Smooth muscle cell (in vitro differentiated cells): Measurements from ENCODE around the gene GAA. TPM values are rescaled to one million over a fixed set of nuclear protein-coding genes. Genes with fewer than 3 reads are reported as not detected.

Experiments used
- DNase-seq: peaks from one replicate; lab custom pipeline; 2025; ENCODE audit not compliant: unreplicated experiment; lab: John Stamatoyannopoulos, UW
- H2AFZ ChIP-seq: fragments of 200-600 bp; sonication (generic); 2 replicates; pipeline ENCODE4 v1.6.0; 2016; ENCODE audit warnings: antibody characterized with exemption, low read depth, mild to moderate bottlenecking
- H3F3A ChIP-seq: fragments of 200-600 bp; sonication (generic); 2 replicates; pipeline ENCODE4 v1.6.0; 2017; ENCODE audit warnings: antibody characterized with exemption, low read depth
- H3K27ac ChIP-seq: fragments of 200-600 bp; sonication (generic); 2 replicates; pipeline ENCODE4 v1.5.1; 2016; ENCODE audit warnings: low read depth, mild to moderate bottlenecking
- H3K27me3 ChIP-seq: fragments of 200-600 bp; sonication (generic); 2 replicates; pipeline ENCODE4 v1.6.1; 2016; ENCODE audit warnings: low read depth, mild to moderate bottlenecking
- H3K36me3 ChIP-seq: fragments of 200-600 bp; sonication (generic); 2 replicates; pipeline ENCODE4 v1.5.1; 2016; ENCODE audit warnings: low read depth
- H3K4me1 ChIP-seq: fragments of 200-600 bp; sonication (generic); 2 replicates; pipeline ENCODE4 v1.5.1; 2016; ENCODE audit warnings: low read depth
- H3K4me2 ChIP-seq: fragments of 200-600 bp; sonication (generic); 2 replicates; pipeline ENCODE4 v1.6.0; 2016; ENCODE audit warnings: mild to moderate bottlenecking
- H3K4me3 ChIP-seq: fragments of 200-600 bp; sonication (generic); 2 replicates; pipeline ENCODE4 v1.5.1; 2016; ENCODE audit warnings: mild to moderate bottlenecking
- H3K79me2 ChIP-seq: fragments of 200-600 bp; sonication (generic); 2 replicates; pipeline ENCODE4 v1.6.0; 2016; ENCODE audit warnings: low read depth, mild to moderate bottlenecking
- H3K9ac ChIP-seq: fragments of 200-600 bp; sonication (generic); 2 replicates; pipeline ENCODE4 v1.6.0; 2016; ENCODE audit warnings: low read depth
- H3K9me3 ChIP-seq: fragments of 200-600 bp; sonication (generic); replicated peaks from 2 replicates; pipeline ENCODE4 v1.5.1; 2016; ENCODE audit warnings: low read depth
- H4K20me1 ChIP-seq: fragments of 200-600 bp; sonication (generic); 2 replicates; pipeline ENCODE4 v1.6.0; 2016; ENCODE audit warnings: low read depth
- WGBS: methylation state at CpG from one replicate; pipeline ENCODE4 v1.1.7; 2016; ENCODE audit warnings: low lambda C conversion rate; 5-methylcytosine and 5-hydroxymethylcytosine counted together
- microRNA counts: library from miRNA; unstranded; fragments of <30 nt; microRNA quantifications from one replicate; lab custom pipeline; 2016
- microRNA-seq: library from miRNA; unstranded; fragments of <30 nt; microRNA quantifications from one replicate; pipeline ENCODE4, GENCODE V29; 2016; ENCODE audit warnings: borderline number of aligned reads
- polyA plus RNA-seq: library from polyadenylated mRNA; unstranded; fragments of >200 nt; fragmentation: Nextera tagmentation; extraction: Ambion mirVana; gene quantifications from 2 replicates; pipeline ENCODE4 v1.2.1, GENCODE V29; 2016
- small RNA-seq: library from RNA; depleted of rRNA; stranded (forward); fragments of <200 nt; gene quantifications from one replicate; pipeline ENCODE3, GENCODE V24; 2014
- total RNA-seq: library from RNA; depleted of rRNA; stranded (reverse); fragments of >200 nt; gene quantifications from 2 replicates; pipeline ENCODE4 v1.2.3, GENCODE V29; 2014
- TF ChIP-seq, protein P1 (sequence below): fragments of 200-600 bp; sonication (generic); IDR thresholded peaks from 2 replicates; pipeline ENCODE4 v1.5.1; 2017; ENCODE audit warnings: borderline replicate concordance, mild to moderate bottlenecking, antibody characterized with exemption; ENCODE audit not compliant: insufficient read depth, poor library complexity, severe bottlenecking

GAA gene
- total and polyA plus RNA-seq, 2 experiments from 2014 or later: 36.6 to 53.6 TPM

DNA sequence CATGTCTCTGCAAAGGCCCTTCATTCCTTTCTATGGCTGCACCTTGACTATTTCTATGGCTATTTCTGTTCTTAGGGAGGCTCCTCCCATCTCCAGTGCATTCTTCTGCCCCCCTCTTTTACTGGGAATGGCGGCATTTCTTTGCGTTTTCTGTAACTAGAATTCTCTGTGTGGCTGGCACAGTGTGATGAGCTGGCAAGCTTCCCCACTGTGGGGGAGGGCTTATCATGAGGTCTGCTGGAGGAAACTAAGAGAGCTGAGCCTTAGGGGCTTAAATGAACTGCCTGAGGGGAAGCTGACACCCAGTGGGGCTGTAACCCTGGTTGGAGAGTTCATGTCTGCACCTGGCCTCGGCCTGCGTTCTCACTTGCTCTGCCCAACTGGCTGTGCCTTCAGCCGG lies 67.0 kb downstream of the GAA start:
- Histone ChIP-seq H3K9me3 (no peaks in the 10 kb centered on the region), H4K20me1 (no peaks in the 10 kb centered on the region), H3K27ac (no peak overlapping the region), H3K4me3 (no peak overlapping the region), H3F3A (no peaks in the 10 kb centered on the region), H3K9ac (no peak overlapping the region), H2AFZ (peak overlapping the region; percentile 71), H3K36me3 (no peaks in the 10 kb centered on the region), H3K4me2 (no peak overlapping the region), H3K79me2 (no peaks in the 10 kb centered on the region), H3K27me3 (no peaks in the 10 kb centered on the region), H3K4me1 (no peaks in the 10 kb centered on the region)
- WGBS: 44% methylated on average over 5 of the region's 5 CpGs
- TF ChIP-seq, protein P1, sequence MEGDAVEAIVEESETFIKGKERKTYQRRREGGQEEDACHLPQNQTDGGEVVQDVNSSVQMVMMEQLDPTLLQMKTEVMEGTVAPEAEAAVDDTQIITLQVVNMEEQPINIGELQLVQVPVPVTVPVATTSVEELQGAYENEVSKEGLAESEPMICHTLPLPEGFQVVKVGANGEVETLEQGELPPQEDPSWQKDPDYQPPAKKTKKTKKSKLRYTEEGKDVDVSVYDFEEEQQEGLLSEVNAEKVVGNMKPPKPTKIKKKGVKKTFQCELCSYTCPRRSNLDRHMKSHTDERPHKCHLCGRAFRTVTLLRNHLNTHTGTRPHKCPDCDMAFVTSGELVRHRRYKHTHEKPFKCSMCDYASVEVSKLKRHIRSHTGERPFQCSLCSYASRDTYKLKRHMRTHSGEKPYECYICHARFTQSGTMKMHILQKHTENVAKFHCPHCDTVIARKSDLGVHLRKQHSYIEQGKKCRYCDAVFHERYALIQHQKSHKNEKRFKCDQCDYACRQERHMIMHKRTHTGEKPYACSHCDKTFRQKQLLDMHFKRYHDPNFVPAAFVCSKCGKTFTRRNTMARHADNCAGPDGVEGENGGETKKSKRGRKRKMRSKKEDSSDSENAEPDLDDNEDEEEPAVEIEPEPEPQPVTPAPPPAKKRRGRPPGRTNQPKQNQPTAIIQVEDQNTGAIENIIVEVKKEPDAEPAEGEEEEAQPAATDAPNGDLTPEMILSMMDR: no peak
- DNase-seq: no peak

DNA sequence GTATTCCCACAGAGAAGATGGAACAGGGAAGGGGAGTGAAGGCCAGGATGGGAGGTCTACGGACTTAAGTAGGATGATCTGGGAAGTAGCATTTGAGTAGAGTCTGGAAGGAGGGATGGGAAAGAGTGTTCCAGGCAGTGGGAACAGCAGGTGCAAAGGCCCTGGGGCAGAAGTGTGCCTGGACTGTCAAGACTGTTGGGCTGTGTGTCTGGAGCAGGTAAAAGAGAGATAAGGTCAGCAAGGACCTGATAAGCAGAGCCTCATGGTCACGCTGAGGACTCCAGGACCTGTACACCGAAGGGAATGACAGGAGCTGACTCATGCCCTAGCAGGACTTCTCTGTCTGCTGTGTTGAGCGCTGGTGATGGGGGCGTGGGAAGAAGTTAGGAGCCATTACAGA lies 67.7 kb downstream of the GAA start:
- no peaks in the 10 kb centered on the region for H3K79me2 ChIP-seq
- TF ChIP-seq, protein P1: no peak
- H3K27ac ChIP-seq: no peak overlapping the region
- H3K27me3 ChIP-seq: no peaks in the 10 kb centered on the region
- H3K4me1 ChIP-seq: no peaks in the 10 kb centered on the region
- H2AFZ ChIP-seq: no peak overlapping the region
- no peaks in the 10 kb centered on the region for H3F3A ChIP-seq
- no peaks in the 10 kb centered on the region for H4K20me1 ChIP-seq
- H3K9ac ChIP-seq: no peak overlapping the region
- H3K36me3 ChIP-seq: no peaks in the 10 kb centered on the region
- H3K9me3 ChIP-seq: no peaks in the 10 kb centered on the region
- DNase-seq: no peak
- H3K4me3 ChIP-seq: no peak overlapping the region
- no peak overlapping the region for H3K4me2 ChIP-seq
- WGBS: 81% methylated on average over 5 of the region's 5 CpGs

MicroRNAs within 50 kb of the gene (microRNA counts, 767-probe panel; counts per million panel counts)
- microRNA hsa-miR-1268b (lab: Ali Mortazavi, UCI): 183 counts per million

Small RNAs within 50 kb of the gene (microRNA-seq; reads per million reads assigned to microRNA genes)
- not detected for gene MIR1268B

Small RNAs within 50 kb of the gene (small RNA-seq; reads per million reads assigned to genes)
- gene AC087741.2 (not detected), gene MIR1268B (not detected)

Other genes with a start within 250 kb of the GAA start
- gene TBC1D16, start 65.7 kb upstream of the GAA start, total RNA-seq: 17.4 and 26.4 TPM in 2 replicates
- 22.0 and 24.6 TPM in 2 replicates for gene TBC1D16, start 65.7 kb upstream of the GAA start, polyA plus RNA-seq
- 4.2 and 5.9 TPM in 2 replicates for gene CCDC40, start 64.9 kb upstream of the GAA start, total RNA-seq
- gene CCDC40, start 64.9 kb upstream of the GAA start, polyA plus RNA-seq: 0.81 and 3.6 TPM in 2 replicates
- gene EIF4A3, start 45.5 kb downstream of the GAA start, total RNA-seq: 75.0 and 86.1 TPM in 2 replicates
- gene EIF4A3, start 45.5 kb downstream of the GAA start, polyA plus RNA-seq: 109 and 127 TPM in 2 replicates
- 1.8 and 3.9 TPM in 2 replicates for gene CARD14, start 68.4 kb downstream of the GAA start, total RNA-seq
- 1.0 and 3.9 TPM in 2 replicates for gene CARD14, start 68.4 kb downstream of the GAA start, polyA plus RNA-seq
- 5.8 and 8.5 TPM in 2 replicates for gene SGSH, start 118.8 kb downstream of the GAA start, total RNA-seq
- gene SGSH, start 118.8 kb downstream of the GAA start, polyA plus RNA-seq: 26.7 and 29.2 TPM in 2 replicates
- 8.2 and 13.7 TPM in 2 replicates for gene SLC26A11, start 118.8 kb downstream of the GAA start, total RNA-seq
- gene SLC26A11, start 118.8 kb downstream of the GAA start, polyA plus RNA-seq: 10.2 and 12.2 TPM in 2 replicates
- 41.9 and 43.0 TPM in 2 replicates for gene RNF213, start 159.3 kb downstream of the GAA start, total RNA-seq
- gene RNF213, start 159.3 kb downstream of the GAA start, polyA plus RNA-seq: 12.8 and 21.4 TPM in 2 replicates